ENCODE measurements around the gene SH3BP4.

SH3BP4 gene

DNA sequence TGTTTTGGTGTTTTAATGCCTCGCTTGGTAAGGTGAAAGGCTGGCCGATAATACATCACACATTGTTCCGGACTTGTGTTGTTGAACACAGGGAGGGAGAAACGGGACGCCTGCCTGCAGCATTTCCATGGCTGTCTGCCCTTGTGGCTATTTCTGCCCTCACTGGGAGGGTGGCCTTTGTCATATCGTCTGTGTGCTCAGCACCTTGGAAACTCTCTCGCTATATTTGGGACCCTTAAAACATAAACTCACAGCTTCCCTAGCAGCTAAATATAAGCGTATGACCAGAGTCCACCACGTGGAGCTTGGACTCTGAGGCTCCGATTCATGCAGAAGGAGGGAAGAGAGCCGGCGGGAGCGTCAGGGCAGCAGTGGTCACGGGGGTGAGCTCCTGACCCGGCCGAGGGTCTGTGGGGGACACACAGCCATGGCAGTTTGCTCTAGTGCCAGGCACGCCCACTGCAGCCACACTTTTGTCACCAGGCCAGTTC is 111.7 kb downstream of the SH3BP4 start:
- DNase-seq = no peak

DNA sequence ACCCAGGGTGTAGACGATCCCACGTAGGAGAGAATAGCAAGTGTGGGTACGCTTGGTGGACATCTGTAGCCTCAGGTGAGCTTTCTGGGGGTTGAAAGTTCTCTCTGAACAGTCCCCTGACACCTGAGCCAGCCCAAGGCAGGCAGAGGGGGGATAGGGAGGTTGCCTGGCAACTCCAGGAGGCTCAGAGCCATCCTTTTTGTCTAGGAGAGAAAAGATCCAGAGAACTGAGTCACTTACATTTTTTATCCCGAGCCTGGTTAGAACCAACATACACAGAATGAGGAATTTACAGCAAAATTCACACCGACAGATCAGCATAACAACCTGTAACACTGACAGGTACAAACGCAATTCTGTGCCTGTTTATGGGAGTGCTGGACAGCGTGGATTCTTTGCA is 113.2 kb downstream of the SH3BP4 start:
- DNase-seq = no peak

- DNase-seq = no peak
Measured at GRCh38 chr2:235066490-235066889, 114.7 kb downstream of the SH3BP4 start.

GRCh38 chr2:235066895-235067294 is 115.1 kb downstream of the SH3BP4 start:
- DNase-seq = no peak

GRCh38 chr2:235068701-235069100 is 116.9 kb downstream of the SH3BP4 start:
- no peak for DNase-seq

- DNase-seq = no peak
Measured at GRCh38 chr2:235070063-235070706, 118.4 kb downstream of the SH3BP4 start.

GRCh38 chr2:235073868-235074413 is 122.1 kb downstream of the SH3BP4 start:
- no peak for DNase-seq

- no peak for DNase-seq
Measured at GRCh38 chr2:235077046-235077445, 125.2 kb downstream of the SH3BP4 start.

GRCh38 chr2:235078182-235078581 is 126.4 kb downstream of the SH3BP4 start:
- DNase-seq = no peak

DNA sequence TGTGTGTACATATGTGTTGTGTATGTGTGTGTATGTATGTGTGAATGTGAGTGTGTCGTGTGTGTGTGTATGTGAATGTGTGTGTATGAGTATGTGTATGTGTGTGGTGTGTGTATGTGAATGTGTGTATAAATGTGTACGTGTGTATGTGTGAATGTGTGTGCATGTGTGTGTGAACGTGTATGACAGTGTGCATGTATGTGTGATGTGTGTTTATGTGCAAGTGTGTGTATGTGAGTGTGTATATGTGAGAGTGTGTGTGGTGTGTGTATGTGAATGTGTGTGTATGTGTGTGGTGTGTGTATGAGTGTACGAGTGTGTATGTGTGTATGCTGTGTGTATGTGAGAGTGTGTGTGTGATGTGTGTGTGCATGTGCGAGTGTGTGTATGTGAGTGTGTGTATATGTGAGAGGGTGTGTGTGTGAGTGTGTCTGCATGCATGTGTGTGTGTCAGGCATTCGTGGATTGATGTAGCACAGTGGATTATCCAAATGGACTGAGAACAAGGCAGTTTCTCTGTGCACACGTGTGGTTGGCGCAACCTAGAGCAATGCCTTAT is 127.2 kb downstream of the SH3BP4 start:
- no peak for DNase-seq

GRCh38 chr2:235080101-235080500 is 128.3 kb downstream of the SH3BP4 start:
- no peak for DNase-seq

DNA sequence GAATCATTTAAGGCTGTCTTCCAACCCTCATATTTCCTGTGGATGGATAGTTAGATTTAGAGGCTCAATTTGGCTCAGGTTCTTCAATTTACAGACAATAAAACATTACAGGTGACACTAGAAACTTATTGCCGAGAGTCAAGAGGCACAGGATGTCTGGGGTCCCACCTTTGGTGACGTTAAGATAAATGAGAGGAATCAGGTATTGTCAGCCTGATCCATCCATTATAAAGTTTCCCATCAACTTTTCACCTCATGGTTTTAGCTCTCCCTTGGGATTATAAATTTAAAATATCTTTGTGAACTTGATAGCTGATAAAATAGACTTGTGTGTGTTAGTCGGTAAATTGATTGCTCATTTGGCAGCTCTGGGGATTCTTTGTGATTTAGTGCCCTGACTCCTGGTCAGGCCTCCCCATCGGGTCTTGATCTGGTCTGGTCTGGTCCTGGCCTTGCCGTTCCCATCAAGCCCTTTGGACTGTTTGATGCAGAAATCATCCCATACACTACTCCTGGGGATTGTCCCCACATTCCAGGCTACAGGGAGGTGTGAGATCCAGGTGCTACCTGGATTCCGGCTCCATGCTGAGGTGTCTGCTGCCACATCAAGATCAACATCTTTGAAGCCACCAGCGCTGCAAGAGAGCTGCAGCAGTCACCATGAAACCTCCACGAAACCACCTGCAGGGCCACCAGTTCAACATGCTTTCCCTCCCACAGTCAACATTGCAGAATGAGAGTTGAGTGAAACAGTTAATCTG is 130.9 kb downstream of the SH3BP4 start:
- DNase-seq = no peak

DNA sequence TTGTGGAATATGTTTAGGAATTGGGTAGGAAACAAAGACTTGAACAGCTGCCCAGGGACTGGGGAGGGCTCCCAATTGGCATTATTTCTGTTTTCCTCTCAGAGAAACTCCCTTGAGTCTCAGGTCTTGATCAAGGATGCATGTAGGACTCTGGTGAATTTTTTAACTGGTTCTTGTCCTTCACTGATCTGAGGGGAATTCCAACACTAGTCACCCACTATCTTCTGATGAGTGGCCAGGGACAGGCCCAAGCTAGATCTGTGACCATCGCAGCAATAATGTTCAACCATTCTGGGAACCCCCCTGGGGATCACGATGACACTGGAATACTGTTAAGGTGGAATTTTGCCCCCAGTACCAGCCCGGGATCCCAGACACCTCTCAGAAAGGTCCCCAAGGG is 132.0 kb downstream of the SH3BP4 start:
- DNase-seq = no peak

GRCh38 chr2:235084424-235084823 is 132.6 kb downstream of the SH3BP4 start:
- DNase-seq = no peak

GRCh38 chr2:235085476-235085875 is 133.7 kb downstream of the SH3BP4 start:
- DNase-seq = no peak

DNA sequence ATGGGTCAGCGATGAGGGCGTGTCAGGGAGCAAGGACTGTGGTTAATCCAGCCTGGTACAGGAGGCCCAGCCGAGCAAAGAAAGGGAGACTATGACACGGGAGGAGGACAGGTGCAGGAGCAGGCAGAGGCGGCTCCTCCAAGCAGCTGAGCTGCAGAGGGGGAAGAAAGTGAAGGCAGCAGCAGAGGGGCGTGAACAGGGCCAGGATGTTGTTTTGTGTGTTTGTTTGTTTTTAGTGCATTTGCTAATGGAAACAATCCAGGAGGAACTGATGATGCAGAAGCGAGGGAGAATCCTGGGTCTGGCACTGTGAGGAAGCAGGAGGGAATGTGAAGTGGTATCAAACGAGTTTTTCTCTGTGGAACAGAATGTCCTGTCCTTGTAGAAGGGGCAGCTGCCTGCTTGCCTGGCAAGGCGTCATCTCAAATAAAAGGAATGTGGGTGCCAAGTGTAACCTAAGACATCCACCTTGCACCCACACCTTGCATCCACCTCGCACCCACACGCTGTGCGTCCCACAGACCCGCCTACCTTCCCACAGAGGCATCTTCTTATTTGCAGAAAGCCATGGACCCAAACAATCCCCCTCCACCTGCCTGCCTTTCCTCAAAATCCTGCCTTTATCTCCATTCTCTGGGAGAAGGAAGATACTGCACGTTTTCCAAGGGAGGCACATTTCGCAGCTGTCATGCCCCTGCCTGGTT is 134.8 kb downstream of the SH3BP4 start:
- DNase-seq = no peak

- DNase-seq = no peak
Measured at GRCh38 chr2:235087832-235088495, 136.1 kb downstream of the SH3BP4 start.

DNA sequence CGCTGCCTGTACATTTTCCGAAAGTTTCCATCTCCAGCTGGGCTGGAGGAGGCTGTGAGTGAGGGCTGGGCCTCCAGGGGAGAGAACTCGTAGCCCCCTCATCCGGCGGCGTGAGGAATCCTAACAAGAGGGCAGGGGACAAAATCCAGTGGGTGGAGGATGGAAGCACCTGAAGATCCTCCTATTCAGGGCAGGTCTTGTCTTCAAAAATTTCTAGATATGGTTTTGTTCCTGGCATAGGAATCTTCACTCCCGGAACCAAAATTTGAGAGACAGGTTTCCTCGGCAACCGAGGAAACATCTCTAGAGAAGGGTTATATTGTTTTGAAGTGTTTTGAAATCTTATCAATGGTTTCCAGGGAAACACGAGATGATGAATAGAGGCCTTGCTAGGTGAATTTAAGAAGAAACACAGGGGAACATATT is 136.7 kb downstream of the SH3BP4 start:
- no peak for DNase-seq

GRCh38 chr2:235091421-235091820 is 139.6 kb downstream of the SH3BP4 start:
- DNase-seq = no peak

DNA sequence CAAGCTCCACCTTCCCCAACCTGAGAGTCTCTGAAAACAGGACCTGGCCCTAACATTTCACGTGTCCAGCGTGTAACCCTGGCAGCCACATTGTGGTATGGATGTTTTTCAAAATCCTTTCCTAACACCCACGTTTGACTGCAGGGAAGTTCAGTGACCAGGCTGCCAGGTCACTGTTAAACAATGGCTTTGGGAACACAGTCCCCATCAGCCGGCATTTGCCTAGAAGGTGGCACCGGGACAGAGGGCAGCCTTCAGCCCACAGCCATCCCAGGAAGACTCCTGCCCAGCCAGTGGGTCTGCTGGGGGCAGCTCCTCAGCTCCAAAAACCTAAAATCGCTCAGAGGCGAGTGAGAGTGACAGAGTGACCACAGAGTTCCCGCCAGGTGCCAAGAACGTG is 140.2 kb downstream of the SH3BP4 start:
- DNase-seq = no peak

DNA sequence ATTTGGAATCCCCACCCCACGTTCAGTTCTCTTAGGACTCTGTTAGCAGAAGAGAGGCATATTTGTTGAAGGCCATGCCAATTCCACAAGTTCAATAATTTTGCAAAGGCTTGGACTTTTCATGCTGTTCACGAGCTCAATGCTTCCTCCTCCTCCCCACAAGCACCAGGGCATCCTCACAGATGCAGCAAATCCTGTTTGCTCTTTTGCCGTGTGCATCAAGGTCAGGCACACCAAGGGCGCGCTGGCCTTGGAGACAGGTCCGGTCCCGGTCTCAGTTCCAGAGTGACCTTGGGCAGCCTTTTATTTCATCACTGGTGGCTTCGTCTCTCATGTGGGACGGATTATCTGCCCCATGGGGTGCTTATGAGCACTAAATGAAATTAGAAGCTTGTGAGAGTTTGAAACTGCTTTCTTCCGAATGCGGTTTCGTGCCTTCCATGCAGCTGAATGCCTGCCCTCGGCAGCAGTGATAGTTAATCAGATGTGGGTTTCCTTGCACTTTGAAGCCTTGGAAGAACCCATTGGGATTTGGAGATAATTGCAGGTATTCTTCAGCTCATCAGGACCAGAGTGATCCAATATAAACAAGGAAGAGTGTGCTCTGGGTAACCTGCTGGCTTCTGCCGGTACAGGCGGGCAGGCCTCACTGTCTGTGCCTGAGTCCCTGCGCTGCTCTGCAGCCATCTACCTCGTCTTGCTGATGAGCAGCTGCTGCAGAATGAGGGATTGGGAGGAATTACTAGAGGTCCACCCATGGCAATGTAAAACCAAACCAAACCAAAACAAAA is 140.8 kb downstream of the SH3BP4 start:
- no peak for DNase-seq

GRCh38 chr2:235094457-235094856 is 142.6 kb downstream of the SH3BP4 start:
- no peak for DNase-seq
